Gastroesophageal sphincter (tissue), 4 donors: ENCODE data around the gene CLCN4. TPM values are rescaled to one million over a fixed set of nuclear protein-coding genes. Genes with fewer than 3 reads are reported as not detected.

Source experiments
- ATAC-seq: fragments of 150-250 bp; one replicate; pipeline ENCODE4 v1.9.1; 2016; ENCODE audit warnings: mild to moderate bottlenecking, moderate library complexity
- H3K27ac ChIP-seq, 4 donors: fragments of 200-600 bp; sonication (generic) in 3 of 4; 1 replicate in 3 of 4; 2 replicates in 1 of 4; pipeline ENCODE4 v1.5.1; 2016 to 2019
- H3K27me3 ChIP-seq: fragments of 200-600 bp; sonication (generic); one replicate; pipeline ENCODE4 v1.5.1; 2019
- H3K36me3 ChIP-seq, 2 donors: fragments of 200-600 bp; sonication (generic); one replicate each; pipeline ENCODE4 v1.5.1; 2019; ENCODE audit warnings: control low read depth in 1 of 2
- H3K4me1 ChIP-seq, 3 donors: fragments of 200-600 bp; sonication (generic); 1 replicate in 2 of 3; 2 replicates in 1 of 3; pipeline ENCODE4 v1.5.1; 2016 to 2019; ENCODE audit warnings: control low read depth in 2 of 3
- H3K4me3 ChIP-seq, 2 donors: fragments of 200-600 bp; sonication (generic); one replicate each; pipeline ENCODE4 v1.5.1; 2019; ENCODE audit warnings: mild to moderate bottlenecking in 1 of 2, moderate library complexity in 1 of 2
- H3K9me3 ChIP-seq, 3 donors: fragments of 200-600 bp; sonication (generic); one replicate each; pipeline ENCODE4 v1.5.1; 2017 to 2019; ENCODE audit warnings: control low read depth in 2 of 3
- EP300 ChIP-seq: sonication (generic); formaldehyde crosslinking; IDR thresholded peaks from one replicate; pipeline ENCODE4 v1.6.1; 2017; ENCODE audit warnings: antibody characterized with exemption, mild to moderate bottlenecking
- POLR2A ChIP-seq, 2 donors: fragments of 450-650 bp; IDR thresholded peaks; one replicate each; pipeline ENCODE4 v1.6.1; 2017; ENCODE audit warnings: antibody characterized with exemption in 2 of 2, mild to moderate bottlenecking in 2 of 2, moderate library complexity in 1 of 2
- POLR2AphosphoS5 ChIP-seq: sonication (generic); formaldehyde crosslinking; IDR thresholded peaks from one replicate; pipeline ENCODE4 v1.6.1; 2017; ENCODE audit warnings: antibody characterized with exemption
- WGBS, 2 donors: methylation state at CpG; one replicate each; pipeline ENCODE4 v1.1.5; 2018; ENCODE audit warnings: low coverage in 1 of 2; 5-methylcytosine and 5-hydroxymethylcytosine counted together
- total RNA-seq, 4 donors: library from RNA; depleted of rRNA; stranded (reverse); fragments of >200 nt; gene quantifications; one replicate each; pipeline ENCODE4 v1.1.0, GENCODE V29; 2016
- TF ChIP-seq, protein P1 (sequence below), 4 experiments: fragments of 200-600 bp in 2 of 4; fragments of 450-650 bp in 2 of 4; sonication (generic) in 1 of 4; IDR thresholded peaks; one replicate each; pipeline ENCODE4 v1.5.1; 2017 to 2019; ENCODE audit warnings: antibody characterized with exemption in 4 of 4, mild to moderate bottlenecking in 2 of 4, moderate library complexity in 2 of 4

CLCN4 gene
- total RNA-seq, 4 donors from 2014 or later: 0.16 to 2.3 (median 2.0) TPM

DNA sequence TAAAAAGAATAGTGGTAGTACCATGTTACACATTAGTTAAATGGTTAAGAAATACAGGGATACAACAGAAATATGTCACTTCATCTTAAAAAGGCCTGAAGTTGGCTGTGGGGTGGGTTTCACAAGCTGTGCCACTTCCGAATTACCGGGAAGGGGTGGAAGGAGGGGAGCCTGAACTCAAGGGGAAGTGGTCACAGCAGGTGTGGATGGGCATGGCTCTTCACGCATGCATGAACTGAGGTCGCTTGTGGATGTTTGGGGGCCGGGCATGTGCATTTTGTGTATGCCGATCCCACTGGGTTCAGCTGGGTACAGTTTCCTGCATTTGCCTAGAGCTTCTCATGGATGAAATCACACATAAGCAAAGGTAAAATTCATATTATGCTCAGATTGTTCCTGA is 64.9 kb downstream of the CLCN4 start:
- Histone ChIP-seq H3K4me1 (no peaks in the 10 kb centered on the region), H3K27ac (no peak overlapping the region), H3K27me3 (no peaks in the 10 kb centered on the region), H3K9me3 (no peaks in the 10 kb centered on the region), H3K36me3 (no peaks in the 10 kb centered on the region), H3K4me3 (no peak overlapping the region)
- ATAC-seq: no peak
- TF ChIP-seq EP300: no peak
- TF ChIP-seq POLR2A (IDR thresholded peaks at IDR 0.05): no peak
- no peak for TF ChIP-seq POLR2AphosphoS5
- TF ChIP-seq, protein P1, sequence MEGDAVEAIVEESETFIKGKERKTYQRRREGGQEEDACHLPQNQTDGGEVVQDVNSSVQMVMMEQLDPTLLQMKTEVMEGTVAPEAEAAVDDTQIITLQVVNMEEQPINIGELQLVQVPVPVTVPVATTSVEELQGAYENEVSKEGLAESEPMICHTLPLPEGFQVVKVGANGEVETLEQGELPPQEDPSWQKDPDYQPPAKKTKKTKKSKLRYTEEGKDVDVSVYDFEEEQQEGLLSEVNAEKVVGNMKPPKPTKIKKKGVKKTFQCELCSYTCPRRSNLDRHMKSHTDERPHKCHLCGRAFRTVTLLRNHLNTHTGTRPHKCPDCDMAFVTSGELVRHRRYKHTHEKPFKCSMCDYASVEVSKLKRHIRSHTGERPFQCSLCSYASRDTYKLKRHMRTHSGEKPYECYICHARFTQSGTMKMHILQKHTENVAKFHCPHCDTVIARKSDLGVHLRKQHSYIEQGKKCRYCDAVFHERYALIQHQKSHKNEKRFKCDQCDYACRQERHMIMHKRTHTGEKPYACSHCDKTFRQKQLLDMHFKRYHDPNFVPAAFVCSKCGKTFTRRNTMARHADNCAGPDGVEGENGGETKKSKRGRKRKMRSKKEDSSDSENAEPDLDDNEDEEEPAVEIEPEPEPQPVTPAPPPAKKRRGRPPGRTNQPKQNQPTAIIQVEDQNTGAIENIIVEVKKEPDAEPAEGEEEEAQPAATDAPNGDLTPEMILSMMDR (IDR thresholded peaks at IDR 0.05): no peak
- WGBS, 2 donors: 74 to 95% methylated on average over 3 to 6 of the region's 6 CpGs

DNA sequence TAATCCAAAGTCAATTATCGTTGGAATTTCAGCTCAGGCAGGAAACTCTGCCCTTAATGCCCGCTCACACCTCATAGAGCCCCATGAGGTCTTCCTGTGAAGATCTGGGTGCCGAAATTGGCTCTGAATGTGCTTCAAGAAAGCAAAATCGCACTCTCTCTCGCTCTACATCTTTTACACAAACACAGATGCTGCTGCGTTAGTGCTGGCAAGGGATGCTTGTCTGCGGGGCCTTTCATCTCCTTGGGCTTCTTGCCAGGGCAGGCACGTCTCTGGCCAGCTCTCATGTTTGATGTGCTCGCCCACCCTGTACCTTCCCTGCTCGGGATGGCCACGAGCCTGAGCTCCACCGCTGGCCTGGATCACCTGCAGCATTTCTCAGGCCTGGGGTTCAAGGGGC is 66.5 kb downstream of the CLCN4 start:
- H3K36me3 ChIP-seq: no peaks in the 10 kb centered on the region
- H3K9me3 ChIP-seq: no peaks in the 10 kb centered on the region
- no peak overlapping the region for H3K27ac ChIP-seq
- H3K4me3 ChIP-seq: no peak overlapping the region
- no peak for ATAC-seq
- WGBS, 2 donors: 42% methylated on average over 4 of the region's 12 CpGs; no CpG with 5 or more reads in 1 of the 2 donors
- no peaks in the 10 kb centered on the region for H3K27me3 ChIP-seq
- H3K4me1 ChIP-seq: no peaks in the 10 kb centered on the region
- TF ChIP-seq EP300 (no peak), POLR2AphosphoS5 (no peak), POLR2A (IDR thresholded peaks at IDR 0.05) (no peak)
- TF ChIP-seq, protein P1 (IDR thresholded peaks at IDR 0.05): no peak

DNA sequence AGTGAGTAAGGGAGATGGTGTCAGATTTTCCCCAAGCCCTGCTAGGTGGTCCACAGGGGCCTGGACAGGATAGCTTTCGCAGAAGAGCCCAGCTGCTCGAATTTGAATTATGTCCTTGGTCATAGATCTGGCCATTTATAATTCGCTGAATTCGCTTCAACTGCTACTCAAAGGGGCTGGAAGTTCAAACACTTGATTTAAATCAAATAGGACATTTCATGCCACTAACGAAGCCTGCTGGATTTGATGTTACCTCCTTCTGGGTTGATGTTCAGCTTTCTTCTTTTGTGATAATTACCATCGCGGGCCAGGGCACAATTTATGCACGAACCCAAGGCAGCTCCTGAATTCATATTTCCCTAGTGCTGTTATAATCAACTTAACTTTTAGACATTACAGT is 67.0 kb downstream of the CLCN4 start:
- ATAC-seq: no peak
- Histone ChIP-seq H3K36me3 (no peaks in the 10 kb centered on the region), H3K4me3 (no peak overlapping the region), H3K27me3 (no peaks in the 10 kb centered on the region), H3K27ac (no peak overlapping the region), H3K9me3 (no peaks in the 10 kb centered on the region), H3K4me1 (no peaks in the 10 kb centered on the region)
- TF ChIP-seq POLR2AphosphoS5: no peak
- TF ChIP-seq EP300: no peak
- no peak for TF ChIP-seq POLR2A (IDR thresholded peaks at IDR 0.05)
- TF ChIP-seq, protein P1 (IDR thresholded peaks at IDR 0.05): no peak
- WGBS, 2 donors: 80 to 90% methylated on average over 3 to 6 of the region's 8 CpGs

DNA sequence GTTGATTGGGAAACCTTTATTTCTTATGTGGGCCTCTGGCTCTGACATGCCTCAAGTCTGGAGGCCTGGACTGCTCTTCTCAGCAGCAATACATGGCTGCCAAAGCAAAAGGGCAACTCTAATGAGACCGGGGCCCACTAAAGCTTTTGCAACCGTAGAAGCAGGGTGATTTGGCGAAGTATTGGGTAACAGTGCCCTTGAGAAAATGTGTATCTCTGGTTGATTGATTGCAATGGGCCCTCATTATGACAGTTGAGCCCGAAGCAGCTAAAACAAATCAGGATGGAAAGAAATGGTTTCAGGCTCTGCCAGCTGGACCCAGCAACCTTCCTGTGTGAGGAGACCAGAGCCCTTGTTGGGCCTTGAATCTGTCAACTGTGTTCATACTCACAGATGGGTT is 73.4 kb downstream of the CLCN4 start:
- ATAC-seq: no peak
- TF ChIP-seq POLR2A (IDR thresholded peaks at IDR 0.05) (no peak), POLR2AphosphoS5 (no peak), EP300 (no peak)
- TF ChIP-seq, protein P1 (IDR thresholded peaks at IDR 0.05): no peak

DNA sequence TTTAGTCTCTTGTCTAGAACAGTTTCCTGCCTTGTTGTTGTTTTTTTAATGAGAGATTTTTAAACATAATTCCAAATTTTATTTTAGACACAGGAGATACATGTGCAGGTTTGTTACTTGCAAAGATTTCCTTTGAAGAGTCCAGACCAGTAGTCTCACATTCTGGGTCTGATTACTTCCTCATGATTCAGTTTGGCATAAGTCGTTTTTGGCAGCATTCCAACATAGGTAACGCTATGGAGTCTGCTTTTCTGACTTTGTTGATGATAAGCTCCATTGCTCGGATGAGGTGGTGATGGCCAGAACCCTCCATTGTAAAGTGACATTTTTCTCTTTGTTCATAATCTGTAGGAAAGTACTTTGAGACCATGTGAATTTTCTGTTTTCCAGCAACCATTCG is 74.7 kb downstream of the CLCN4 start:
- ATAC-seq: no peak
- H3K9me3 ChIP-seq: no peaks in the 10 kb centered on the region
- 55 to 81% methylated on average over 2 to 4 of the region's 4 CpGs for WGBS, 2 donors
- H3K4me3 ChIP-seq: no peak overlapping the region
- H3K27me3 ChIP-seq: no peaks in the 10 kb centered on the region
- TF ChIP-seq POLR2A (IDR thresholded peaks at IDR 0.05) (no peak), EP300 (no peak), POLR2AphosphoS5 (no peak)
- TF ChIP-seq, protein P1 (IDR thresholded peaks at IDR 0.05): no peak
- no peaks in the 10 kb centered on the region for H3K4me1 ChIP-seq
- no peak overlapping the region for H3K27ac ChIP-seq
- no peaks in the 10 kb centered on the region for H3K36me3 ChIP-seq

More for the DNA sequence above, 73.4 kb downstream of the CLCN4 start:
- no peaks in the 10 kb centered on the region for H3K27me3 ChIP-seq
- no peaks in the 10 kb centered on the region for H3K36me3 ChIP-seq
- no peak overlapping the region for H3K27ac ChIP-seq
- no peaks in the 10 kb centered on the region for H3K9me3 ChIP-seq
- H3K4me1 ChIP-seq: no peaks in the 10 kb centered on the region
- H3K4me3 ChIP-seq: no peak overlapping the region
- no CpG with 5 or more reads among the region's 4 CpGs for WGBS, 2 donors
